GM23338 (cell line): ENCODE measurements around the gene KLK11.

ENCODE experiments used
- ZNF331 ChIP-seq: fragments of 250-450 bp; sonication (Bioruptor Pico); IDR thresholded peaks from 2 replicates; pipeline ENCODE4 v1.5.0; 2020; ENCODE audit warnings: low read depth, mild to moderate bottlenecking, moderate library complexity
- TF ChIP-seq, protein P1 (sequence below), 2 experiments: fragments of 200-600 bp in 1 of 2; sonication (generic) in 1 of 2; conservative IDR thresholded peaks; 2 replicates each; pipeline versions ENCODE4 v1.5.1 to v1.6.1; 2016 to 2017; ENCODE audit warnings: antibody characterized with exemption in 2 of 2, low read depth in 2 of 2, mild to moderate bottlenecking in 2 of 2, moderate library complexity in 1 of 2

DNA sequence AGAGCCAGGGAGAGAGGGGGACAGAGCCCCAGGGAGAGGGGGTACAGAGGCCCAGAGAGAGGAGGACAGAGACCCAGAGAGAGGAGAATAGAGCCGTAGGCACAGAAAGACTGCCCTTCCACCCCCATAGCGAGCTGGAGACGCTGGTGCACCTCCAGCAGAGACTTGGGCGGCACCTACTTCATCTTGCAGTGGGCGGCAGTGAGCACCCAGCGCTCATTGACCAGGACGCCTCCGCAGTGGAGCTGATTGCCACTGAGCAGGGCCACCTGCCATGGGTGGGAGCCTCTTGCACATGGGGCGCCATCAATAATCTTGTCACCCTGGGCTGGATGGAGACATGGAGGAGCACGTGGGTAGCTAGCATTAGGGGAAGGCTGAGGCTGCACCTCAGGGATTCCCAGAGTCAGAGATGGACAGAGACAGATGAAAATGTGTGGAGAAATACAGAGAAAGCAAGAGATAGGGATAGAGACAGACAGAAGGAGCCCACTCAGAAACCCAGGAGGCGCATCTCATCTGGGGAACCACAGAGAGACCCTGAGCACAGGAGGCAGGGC lies 44.7 kb downstream of the KLK11 start:
- TF ChIP-seq, protein P1, sequence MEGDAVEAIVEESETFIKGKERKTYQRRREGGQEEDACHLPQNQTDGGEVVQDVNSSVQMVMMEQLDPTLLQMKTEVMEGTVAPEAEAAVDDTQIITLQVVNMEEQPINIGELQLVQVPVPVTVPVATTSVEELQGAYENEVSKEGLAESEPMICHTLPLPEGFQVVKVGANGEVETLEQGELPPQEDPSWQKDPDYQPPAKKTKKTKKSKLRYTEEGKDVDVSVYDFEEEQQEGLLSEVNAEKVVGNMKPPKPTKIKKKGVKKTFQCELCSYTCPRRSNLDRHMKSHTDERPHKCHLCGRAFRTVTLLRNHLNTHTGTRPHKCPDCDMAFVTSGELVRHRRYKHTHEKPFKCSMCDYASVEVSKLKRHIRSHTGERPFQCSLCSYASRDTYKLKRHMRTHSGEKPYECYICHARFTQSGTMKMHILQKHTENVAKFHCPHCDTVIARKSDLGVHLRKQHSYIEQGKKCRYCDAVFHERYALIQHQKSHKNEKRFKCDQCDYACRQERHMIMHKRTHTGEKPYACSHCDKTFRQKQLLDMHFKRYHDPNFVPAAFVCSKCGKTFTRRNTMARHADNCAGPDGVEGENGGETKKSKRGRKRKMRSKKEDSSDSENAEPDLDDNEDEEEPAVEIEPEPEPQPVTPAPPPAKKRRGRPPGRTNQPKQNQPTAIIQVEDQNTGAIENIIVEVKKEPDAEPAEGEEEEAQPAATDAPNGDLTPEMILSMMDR (conservative IDR thresholded peaks at IDR 0.05; ENCODE audit: low read depth in 2 of 2) = no peak
- TF ChIP-seq ZNF331 = no peak
